ENCODE measurements around the gene RHOF. TPM values are rescaled to one million over a fixed set of nuclear protein-coding genes. Genes with fewer than 3 reads are reported as not detected.

The RHOF gene
- polyA plus RNA-seq, 3 donors from 2014 or later, result 97.6 to 183 (median 128) TPM

DNA sequence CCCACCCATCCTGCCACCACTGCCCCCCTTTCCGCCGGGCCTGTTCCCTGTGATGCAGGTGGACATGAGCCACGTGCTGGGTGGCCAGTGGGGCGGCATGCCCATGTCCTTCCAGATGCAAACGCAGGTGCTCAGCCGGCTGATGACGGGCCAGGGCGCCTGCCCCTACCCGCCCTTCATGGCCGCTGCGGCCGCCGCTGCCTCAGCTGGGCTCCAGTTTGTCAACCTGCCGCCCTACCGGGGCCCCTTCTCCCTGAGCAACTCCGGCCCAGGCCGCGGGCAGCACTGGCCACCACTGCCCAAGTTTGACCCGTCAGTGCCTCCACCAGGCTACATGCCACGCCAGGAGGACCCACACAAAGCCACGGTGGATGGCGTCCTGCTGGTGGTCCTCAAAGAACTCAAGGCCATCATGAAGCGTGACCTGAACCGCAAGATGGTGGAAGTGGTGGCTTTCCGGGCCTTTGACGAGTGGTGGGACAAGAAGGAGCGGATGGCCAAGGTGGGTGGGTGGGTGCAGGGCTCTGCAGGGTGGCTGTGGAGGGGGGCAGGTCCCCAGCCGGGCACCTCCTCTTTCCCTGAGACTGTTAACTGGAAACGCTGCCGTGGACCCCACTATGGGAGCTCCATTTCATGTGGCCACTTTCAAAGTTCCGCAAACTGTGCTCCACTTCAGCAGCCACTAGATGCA, 21.1 kb upstream of the RHOF start:
- Mint-ChIP-seq H3K27ac (no peak overlapping the region), H3K36me3 (peaks cover 1 to 32% (median 6%) of the 10 kb centered on the region in 3 donors)

DNA sequence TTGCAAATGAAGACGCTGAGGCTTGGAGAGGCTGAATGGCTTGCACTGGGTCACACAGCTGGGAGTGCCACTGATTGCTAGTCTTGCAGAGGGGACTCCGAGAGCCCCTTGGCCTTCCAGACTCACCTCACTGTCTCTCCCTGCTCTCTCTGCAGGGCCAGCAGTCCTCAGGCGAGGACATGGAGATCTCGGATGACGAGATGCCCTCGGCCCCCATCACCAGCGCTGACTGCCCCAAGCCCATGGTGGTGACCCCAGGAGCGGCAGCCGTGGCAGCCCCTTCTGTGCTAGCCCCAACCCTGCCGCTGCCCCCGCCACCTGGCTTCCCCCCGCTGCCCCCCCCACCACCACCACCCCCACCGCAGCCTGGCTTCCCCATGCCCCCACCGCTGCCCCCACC, 20.5 kb upstream of the RHOF start:
- Mint-ChIP-seq H3K9me3 (no peaks in the 10 kb centered on the region), H3K27ac (peak overlapping the region in 1 of 6 donors; percentile 53), H3K36me3 (peaks cover 7 to 32% (median 12%) of the 10 kb centered on the region in 3 donors), H3K4me3 (no peak overlapping the region), H3K27me3 (ENCODE audit: low read depth in 3 of 3) (peaks cover 0 to 4% (median 0%) of the 10 kb centered on the region in 3 donors), H3K4me1 (peaks cover 33 to 35% of the 10 kb centered on the region in 2 donors)
- DNase-seq, result no peak

More for the DNA sequence above, 21.1 kb upstream of the RHOF start:
- H3K9me3 Mint-ChIP-seq, result no peaks in the 10 kb centered on the region
- no peak overlapping the region for H3K4me3 Mint-ChIP-seq
- peaks cover 30% of the 10 kb centered on the region in 2 donors for H3K4me1 Mint-ChIP-seq
- no peak for DNase-seq
- H3K27me3 Mint-ChIP-seq (ENCODE audit: low read depth in 3 of 3), result peaks cover 0 to 4% (median 0%) of the 10 kb centered on the region in 3 donors

DNA sequence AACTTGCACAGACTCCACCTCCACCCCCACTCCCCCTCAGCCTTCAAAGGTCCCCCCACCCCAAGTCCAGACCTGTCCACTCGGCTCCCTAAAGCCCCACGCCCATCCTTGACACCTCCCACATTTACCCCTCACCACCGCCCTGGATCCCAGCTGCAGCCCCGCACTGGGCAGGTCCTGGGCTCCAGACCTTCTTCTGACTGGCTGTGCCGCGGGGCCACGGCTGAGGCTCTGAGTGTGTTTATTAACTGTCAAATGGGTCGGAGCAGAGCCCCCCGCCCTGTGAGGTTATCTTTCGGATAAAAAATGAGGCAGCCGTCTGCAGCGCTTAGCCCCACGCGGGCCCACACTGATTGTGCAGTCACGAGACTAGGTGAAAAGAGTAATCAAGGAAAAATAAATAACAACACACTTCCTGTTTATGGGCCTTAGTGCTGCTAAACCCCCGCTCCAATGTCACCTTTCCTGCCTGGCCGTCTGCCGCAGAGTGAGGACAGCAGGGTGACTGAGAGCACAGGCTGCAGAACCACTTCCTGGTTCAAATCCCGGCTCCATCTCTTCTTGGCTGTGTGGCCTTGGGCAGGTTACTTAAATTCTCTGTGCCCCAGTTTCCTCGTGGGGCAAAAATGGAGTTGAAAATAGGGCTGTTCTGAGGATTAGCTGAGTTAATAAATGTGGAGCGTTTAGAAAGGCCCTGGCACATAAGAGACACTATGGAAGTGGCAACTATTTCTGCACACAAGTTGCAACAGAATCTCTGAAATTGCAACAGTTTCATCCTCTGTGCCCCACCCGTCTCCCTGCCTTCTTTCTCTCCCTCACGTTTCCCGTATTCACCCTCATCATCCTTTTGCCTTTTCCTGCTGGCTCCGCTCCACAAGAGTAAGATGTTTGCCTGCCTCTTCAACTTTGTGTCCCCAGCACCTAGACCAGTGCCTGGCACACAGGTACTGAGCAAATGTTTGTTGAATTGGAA, 19.7 kb upstream of the RHOF start:
- Mint-ChIP-seq H3K9me3 (no peaks in the 10 kb centered on the region), H3K27me3 (ENCODE audit: low read depth in 3 of 3) (peaks cover 0 to 4% (median 0%) of the 10 kb centered on the region in 3 donors), H3K36me3 (peaks cover 7 to 36% (median 12%) of the 10 kb centered on the region in 3 donors), H3K4me1 (peaks cover 35 to 37% of the 10 kb centered on the region in 2 donors), H3K27ac (peak overlapping the region in 2 of 6 donors; percentile 40 to 53), H3K4me3 (peak overlapping the region; percentile 46 to 76 (median 66))
- DNase-seq, result no peak

DNA sequence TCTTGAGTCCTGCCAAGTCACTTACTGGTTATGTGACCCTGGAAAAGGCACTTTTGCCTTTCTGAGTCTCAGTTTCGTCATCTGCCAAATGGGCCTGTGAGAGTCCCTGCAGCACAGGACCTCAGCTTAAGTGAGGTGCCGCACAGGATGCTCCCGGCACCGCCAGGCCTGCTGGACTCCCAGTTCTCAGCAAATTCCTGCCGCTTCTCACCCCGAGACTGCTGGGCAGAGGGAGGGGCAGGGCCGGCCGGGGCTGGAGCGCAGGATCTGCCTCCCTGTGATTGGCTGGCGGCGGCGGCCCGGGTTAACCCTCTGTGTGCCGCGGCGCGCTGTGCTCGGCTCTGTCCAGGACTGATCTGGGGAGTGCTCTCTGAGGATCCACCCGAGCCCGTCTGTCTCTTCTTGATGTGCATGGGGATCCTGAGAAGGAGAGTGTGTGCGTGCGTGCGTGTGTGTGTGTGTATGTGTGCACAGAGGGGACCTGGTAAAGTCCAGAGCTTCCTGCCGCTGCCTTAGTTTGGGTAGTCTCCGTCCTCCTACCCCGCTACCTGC, 18.9 kb upstream of the RHOF start:
- no peak for DNase-seq
- Mint-ChIP-seq H3K9me3 (no peaks in the 10 kb centered on the region), H3K4me3 (peak overlapping the region; percentile 52 to 76 (median 67)), H3K4me1 (peaks cover 35 to 40% of the 10 kb centered on the region in 2 donors), H3K36me3 (peaks cover 7 to 30% (median 12%) of the 10 kb centered on the region in 3 donors), H3K27ac (peak overlapping the region in 3 of 6 donors; percentile 30 to 40 (median 39)), H3K27me3 (ENCODE audit: low read depth in 3 of 3) (peaks cover 0 to 3% (median 0%) of the 10 kb centered on the region in 3 donors)

DNA sequence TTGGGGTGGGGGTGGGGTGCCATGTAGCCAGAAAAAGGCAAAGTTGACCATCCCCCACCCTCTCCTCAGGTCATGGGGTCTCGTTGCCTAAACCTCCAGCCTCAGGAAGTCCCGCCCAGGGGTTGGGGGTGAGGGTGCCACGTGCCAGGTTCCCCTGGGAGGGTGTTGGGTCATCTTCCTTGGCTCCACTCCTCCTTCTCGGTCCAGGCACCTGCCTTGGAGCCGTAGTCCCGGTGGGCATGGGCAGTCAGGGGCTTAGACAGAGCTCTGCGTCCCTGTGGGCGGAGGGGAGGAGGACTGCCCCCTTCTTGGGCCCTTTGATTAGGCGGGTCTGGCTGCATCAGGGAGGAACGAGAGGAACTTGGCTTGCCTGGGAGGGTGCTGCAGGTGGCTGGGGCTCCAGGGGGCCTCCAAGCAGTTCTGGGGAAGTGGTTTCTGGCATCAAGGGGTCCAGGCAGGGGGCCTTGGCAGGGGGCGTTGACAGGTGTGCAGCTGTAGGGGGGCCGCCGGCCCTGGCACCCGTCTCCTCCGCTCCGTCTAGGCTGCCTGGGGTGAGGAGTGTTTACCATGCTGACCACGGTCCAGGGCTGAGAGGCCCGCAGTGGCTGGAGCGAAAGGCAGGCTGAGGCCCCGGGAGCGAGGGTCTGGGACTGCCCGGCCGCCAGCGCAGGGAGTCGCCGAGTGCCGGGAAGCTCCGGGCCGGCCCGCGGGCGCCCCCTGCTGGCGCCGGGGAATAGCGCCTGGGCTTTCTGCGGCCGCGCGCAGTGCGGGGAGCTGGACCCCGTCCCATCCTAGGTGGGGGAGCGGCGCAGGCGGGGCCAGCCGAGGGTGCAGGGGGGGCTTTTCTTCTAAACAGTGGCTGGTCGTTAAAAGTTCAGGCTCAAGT, 18.2 kb upstream of the RHOF start:
- peak overlapping the region; percentile 66 to 76 (median 68) for H3K4me3 Mint-ChIP-seq
- peak overlapping the region in 2 of 6 donors; percentile 16 to 49 for H3K27ac Mint-ChIP-seq
- peak; percentile 73 to 79 (median 75) for DNase-seq
- H3K36me3 Mint-ChIP-seq, result peaks cover 7 to 29% (median 11%) of the 10 kb centered on the region in 3 donors
- H3K4me1 Mint-ChIP-seq, result peaks cover 42 to 45% of the 10 kb centered on the region in 2 donors
- peaks cover 0 to 3% (median 0%) of the 10 kb centered on the region in 3 donors for H3K27me3 Mint-ChIP-seq (ENCODE audit: low read depth in 3 of 3)
- no peaks in the 10 kb centered on the region for H3K9me3 Mint-ChIP-seq

DNA sequence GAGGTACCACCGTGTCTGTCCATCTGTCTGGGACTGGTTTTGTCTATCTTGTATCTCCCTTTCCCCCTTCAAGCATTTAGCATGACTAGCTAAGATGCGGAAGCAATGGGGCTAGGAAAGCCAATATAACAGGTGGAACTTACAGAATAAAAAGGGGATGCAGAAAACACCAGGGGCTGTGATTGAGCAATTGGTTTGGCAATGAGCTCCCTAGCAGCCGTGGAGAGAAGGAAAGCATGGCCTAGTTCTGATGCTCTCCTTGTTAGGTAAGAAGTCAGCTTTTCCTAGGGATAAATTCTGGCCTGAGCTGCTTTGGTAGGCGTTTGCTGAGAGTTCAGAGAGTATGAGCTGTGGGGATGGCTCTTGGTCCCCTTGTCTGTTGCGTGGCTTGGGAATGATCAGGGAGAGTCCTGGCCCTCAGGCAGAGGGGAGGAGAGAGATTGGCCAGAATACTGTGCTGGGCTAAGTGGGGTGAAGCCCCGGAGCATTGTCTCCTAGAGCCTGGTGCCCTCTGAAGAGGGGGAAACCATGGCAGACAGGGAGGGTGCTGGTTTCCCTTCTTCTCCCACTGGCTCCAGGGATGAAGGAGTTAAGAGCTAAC, 17.4 kb upstream of the RHOF start:
- Mint-ChIP-seq H3K4me1 (peaks cover 50 to 53% of the 10 kb centered on the region in 2 donors), H3K27ac (peak overlapping the region in 5 of 6 donors; percentile 13 to 80 (median 40)), H3K9me3 (no peaks in the 10 kb centered on the region), H3K36me3 (peaks cover 9 to 27% (median 11%) of the 10 kb centered on the region in 3 donors), H3K4me3 (peak overlapping the region; percentile 62 to 79 (median 71)), H3K27me3 (ENCODE audit: low read depth in 3 of 3) (peaks cover 0 to 3% (median 1%) of the 10 kb centered on the region in 3 donors)
- DNase-seq, result no peak

DNA sequence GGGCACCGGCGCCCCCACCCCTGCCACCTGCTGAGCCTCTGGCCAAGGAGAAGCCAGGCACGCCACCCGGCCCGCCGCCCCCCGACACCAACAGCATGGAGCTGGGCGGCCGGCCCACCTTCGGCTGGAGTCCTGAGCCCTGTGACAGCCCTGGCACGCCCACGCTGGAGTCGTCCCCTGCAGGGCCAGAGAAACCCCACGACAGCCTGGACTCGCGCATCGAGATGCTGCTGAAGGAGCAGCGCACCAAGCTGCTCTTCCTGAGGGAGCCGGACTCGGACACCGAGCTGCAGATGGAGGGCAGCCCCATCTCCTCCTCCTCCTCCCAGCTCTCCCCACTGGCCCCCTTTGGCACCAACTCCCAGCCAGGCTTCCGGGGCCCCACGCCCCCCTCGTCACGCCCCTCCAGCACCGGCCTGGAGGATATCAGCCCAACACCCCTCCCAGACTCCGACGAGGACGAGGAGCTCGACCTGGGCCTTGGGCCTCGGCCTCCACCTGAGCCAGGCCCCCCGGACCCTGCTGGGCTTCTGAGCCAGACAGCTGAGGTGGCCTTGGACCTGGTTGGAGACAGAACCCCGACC, 16.8 kb upstream of the RHOF start:
- no peak overlapping the region for H3K4me3 Mint-ChIP-seq
- H3K9me3 Mint-ChIP-seq, result no peaks in the 10 kb centered on the region
- H3K27me3 Mint-ChIP-seq (ENCODE audit: low read depth in 3 of 3), result peaks cover 2 to 4% (median 3%) of the 10 kb centered on the region in 3 donors
- H3K36me3 Mint-ChIP-seq, result peaks cover 9 to 25% (median 11%) of the 10 kb centered on the region in 3 donors
- H3K27ac Mint-ChIP-seq, result peak overlapping the region in 1 of 6 donors; percentile 80
- no peak for DNase-seq
- H3K4me1 Mint-ChIP-seq, result peaks cover 56% of the 10 kb centered on the region in 2 donors

DNA sequence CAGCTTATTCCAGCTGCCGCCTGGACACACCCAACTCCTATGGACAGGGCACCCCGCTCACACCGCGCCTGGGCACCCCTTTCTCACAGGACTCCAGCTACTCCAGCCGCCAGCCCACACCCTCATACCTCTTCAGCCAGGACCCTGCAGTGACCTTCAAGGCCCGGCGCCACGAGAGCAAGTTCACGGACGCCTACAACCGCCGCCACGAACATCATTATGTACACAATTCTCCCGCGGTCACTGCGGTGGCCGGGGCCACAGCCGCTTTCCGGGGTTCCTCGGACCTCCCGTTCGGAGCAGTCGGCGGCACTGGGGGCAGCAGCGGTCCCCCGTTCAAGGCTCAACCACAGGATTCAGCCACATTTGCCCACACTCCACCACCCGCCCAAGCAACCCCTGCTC, 16.2 kb upstream of the RHOF start:
- Mint-ChIP-seq H3K9me3 (no peaks in the 10 kb centered on the region), H3K4me1 (peaks cover 57 to 60% of the 10 kb centered on the region in 2 donors), H3K27ac (peak overlapping the region in 1 of 6 donors; percentile 43), H3K27me3 (ENCODE audit: low read depth in 3 of 3) (peaks cover 3 to 6% (median 3%) of the 10 kb centered on the region in 3 donors), H3K4me3 (no peak overlapping the region), H3K36me3 (peaks cover 9 to 22% (median 11%) of the 10 kb centered on the region in 3 donors)
- no peak for DNase-seq

DNA sequence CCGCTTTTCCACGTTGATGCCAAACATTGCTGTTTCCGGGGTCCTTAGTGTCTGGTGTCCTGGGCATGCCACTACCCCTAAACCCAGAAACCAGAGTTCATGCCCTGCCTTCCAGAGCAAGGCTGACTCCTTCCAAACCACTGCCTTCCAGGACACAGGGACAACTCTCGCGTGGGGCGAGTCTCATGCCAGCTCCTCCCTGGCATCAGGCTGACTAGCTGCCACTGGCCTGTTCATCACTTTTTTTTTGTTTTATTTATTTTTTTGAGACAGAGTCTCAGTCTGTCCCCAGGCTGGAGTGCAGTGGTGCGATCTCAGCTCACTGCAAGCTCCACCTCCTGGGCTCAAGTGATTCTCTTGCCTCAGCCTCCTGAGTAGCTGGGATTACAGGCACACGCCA, 15.1 kb upstream of the RHOF start:
- Mint-ChIP-seq H3K36me3 (peaks cover 9 to 22% (median 11%) of the 10 kb centered on the region in 3 donors), H3K4me3 (peak overlapping the region in 1 of 5 donors; percentile 46), H3K4me1 (peaks cover 57 to 59% of the 10 kb centered on the region in 2 donors), H3K27ac (peak overlapping the region in 3 of 6 donors; percentile 12 to 69 (median 45)), H3K9me3 (no peaks in the 10 kb centered on the region), H3K27me3 (ENCODE audit: low read depth in 3 of 3) (peaks cover 6 to 9% (median 7%) of the 10 kb centered on the region in 3 donors)
- no peak for DNase-seq

DNA sequence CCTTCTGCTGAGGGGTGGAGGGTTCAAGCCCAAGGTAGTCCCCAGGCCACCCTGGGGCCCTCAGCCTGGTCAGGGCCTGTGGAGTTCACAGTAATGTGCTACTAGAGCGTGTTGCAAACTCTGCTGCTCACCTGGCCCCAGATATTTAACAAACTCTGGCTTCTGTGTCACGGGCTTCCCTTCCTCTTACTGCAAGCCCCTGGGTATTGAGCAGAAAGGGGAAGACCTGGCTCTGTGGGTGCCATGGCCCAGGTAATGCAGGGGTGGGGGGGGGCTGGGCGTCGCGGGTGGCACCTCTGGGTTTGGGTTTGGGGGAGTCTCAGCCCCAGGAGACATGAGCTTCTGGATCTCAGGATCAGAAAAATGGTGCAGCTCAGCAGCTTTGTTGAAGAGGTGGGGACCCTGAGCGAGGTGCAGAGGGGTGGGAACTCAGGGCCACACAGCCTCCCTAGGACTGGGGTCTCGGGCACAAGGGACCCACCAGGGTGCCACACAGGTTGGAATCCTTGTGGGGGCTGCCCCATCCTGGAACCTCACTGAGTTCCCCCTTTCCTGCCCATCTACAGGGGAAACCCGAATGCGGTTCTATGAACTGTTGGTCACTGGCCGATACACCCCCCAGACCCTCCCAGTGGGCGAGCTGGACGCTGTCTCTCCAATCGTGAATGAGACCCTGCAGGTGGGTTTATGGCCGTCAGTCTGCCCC, 14.3 kb upstream of the RHOF start:
- Mint-ChIP-seq H3K27ac (no peak overlapping the region), H3K27me3 (ENCODE audit: low read depth in 3 of 3) (peaks cover 10 to 14% (median 11%) of the 10 kb centered on the region in 3 donors), H3K9me3 (no peaks in the 10 kb centered on the region), H3K36me3 (peaks cover 9 to 22% (median 11%) of the 10 kb centered on the region in 3 donors), H3K4me1 (peaks cover 53 to 55% of the 10 kb centered on the region in 2 donors), H3K4me3 (peak overlapping the region in 1 of 5 donors; percentile 17)
- no peak for DNase-seq

DNA sequence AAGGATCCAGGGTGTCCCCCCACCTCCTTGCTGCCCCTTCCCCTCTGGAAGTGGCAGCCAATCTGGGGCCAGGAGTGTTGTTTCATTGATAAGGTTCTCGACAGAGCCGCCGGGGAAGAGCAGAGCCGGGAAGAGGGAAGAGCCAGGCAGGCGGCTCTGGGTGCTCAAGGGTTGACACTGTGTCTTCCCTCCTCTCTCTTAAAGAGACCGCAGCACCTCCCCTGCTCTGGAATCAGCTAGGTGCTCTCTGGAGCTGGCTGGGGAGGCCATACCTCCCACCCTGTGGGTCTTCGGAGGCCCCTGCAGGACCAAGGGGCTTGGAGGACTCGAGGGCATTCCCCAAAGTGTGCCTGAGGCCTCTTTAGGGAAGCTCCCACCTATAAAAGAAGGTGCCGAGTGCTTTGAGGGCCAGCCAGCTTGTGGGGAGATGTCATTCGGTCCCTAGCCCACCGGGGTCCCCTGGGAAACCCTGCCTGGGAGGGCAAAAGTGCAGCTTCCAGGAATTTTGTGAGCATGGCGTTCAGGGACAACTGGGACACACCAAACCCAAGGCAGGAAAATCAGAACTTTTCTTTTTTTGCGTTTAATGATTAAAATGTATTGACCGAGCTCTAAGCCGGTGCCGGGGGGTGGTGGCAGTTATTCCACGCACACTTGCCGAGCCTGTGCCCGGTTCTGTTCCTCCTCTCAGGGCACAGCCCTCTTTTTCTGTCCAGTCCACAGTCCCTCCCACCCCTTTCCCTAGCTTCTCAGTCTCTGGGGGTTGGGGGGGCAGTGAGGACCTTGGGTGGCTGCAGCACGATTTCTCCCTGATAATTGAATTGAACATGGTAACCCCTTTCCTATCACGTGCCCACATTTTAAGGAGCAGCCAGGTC, 13.3 kb upstream of the RHOF start:
- Mint-ChIP-seq H3K9me3 (no peaks in the 10 kb centered on the region), H3K4me1 (peaks cover 56 to 58% of the 10 kb centered on the region in 2 donors), H3K27me3 (ENCODE audit: low read depth in 3 of 3) (peaks cover 10 to 20% (median 14%) of the 10 kb centered on the region in 3 donors), H3K27ac (peak overlapping the region; percentile 89 to 98 (median 94)), H3K4me3 (peak overlapping the region; percentile 82 to 98 (median 88)), H3K36me3 (peaks cover 9 to 22% (median 11%) of the 10 kb centered on the region in 3 donors)
- no peak for DNase-seq

All from immature natural killer cell (primary cell).